Measurements from ENCODE around the gene MRPS27.
"Not testable (repeated sequence)": the region's sequence is repeated elsewhere in the genome, so short reads cannot be mapped to it uniquely, and the experiment has no call there.

MRPS27 gene

DNA sequence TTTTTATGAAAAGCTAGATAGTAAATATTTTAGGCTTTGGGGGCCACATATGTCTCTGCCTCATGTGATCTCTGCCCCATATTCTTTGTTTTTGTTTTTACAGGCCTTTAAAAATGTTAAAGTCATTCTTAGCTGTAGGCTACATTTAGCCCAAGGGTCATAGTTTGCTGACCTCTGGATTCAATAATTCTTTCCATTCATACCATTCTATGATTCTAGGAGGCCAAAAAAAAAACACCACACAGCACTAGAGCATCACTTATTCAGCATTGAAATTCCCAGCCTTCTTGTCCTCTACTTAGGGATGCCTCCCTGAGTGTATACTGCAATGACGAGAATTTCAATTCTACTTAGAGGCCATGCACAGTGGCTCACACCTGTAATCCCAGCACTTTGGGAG lies 17.1 kb upstream of the MRPS27 start:
- TF ChIP-seq, protein P1, sequence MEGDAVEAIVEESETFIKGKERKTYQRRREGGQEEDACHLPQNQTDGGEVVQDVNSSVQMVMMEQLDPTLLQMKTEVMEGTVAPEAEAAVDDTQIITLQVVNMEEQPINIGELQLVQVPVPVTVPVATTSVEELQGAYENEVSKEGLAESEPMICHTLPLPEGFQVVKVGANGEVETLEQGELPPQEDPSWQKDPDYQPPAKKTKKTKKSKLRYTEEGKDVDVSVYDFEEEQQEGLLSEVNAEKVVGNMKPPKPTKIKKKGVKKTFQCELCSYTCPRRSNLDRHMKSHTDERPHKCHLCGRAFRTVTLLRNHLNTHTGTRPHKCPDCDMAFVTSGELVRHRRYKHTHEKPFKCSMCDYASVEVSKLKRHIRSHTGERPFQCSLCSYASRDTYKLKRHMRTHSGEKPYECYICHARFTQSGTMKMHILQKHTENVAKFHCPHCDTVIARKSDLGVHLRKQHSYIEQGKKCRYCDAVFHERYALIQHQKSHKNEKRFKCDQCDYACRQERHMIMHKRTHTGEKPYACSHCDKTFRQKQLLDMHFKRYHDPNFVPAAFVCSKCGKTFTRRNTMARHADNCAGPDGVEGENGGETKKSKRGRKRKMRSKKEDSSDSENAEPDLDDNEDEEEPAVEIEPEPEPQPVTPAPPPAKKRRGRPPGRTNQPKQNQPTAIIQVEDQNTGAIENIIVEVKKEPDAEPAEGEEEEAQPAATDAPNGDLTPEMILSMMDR (IDR thresholded peaks at IDR 0.05; ENCODE audit: borderline replicate concordance, control extremely low read depth, extremely low read depth, insufficient read depth, missing control alignments) = no peak
- DNase-seq (ENCODE audit: low spot score) = no peak
- in situ Hi-C loops (cut with MboI; ENCODE audit: low sequenced_read_pairs, unreplicated experiment) = no loop called here

DNA sequence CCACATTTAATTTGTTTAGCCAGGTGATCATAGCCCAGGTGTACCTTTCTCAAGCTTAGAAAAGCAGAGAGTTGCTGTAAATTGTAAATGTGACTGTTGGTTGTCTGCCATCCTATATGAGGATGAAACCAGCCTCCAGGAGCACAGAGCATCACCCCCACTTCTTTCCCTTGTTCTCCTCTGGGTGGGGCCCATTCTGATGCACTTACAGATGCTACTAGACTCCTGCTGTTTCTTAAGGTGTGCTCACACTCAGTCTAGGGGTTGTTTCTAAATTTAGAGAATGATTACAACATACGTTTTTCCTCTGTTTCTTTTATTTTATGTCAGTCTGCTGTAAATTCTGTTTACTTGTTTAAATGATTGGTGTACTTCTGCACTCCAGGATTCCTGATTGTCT lies 10.7 kb upstream of the MRPS27 start:
- in situ Hi-C loops (cut with MboI; ENCODE audit: low sequenced_read_pairs, unreplicated experiment) = no loop called here
- TF ChIP-seq, protein P1 (IDR thresholded peaks at IDR 0.05; ENCODE audit: borderline replicate concordance, control extremely low read depth, extremely low read depth, insufficient read depth, missing control alignments) = no peak
- no peak for DNase-seq (ENCODE audit: low spot score)

DNA sequence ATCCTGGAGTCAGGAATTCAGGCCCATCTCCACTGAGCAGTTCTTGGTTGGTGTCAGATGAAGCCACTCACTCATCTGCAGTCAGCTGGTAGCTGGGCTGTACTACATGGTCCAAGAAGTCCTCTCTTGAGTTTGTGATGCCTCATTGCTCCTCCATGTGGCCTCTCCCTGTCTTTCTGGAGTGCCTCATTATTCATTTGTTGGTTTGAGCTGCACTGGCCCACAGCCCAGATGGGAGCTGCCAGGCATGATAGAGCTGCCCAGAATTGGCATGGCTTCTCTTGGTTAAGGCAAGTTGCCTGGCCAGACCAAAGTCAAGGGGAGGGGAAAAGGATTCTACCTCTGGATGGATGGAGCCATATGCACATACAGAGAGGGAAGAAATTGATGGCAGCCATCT lies 8.1 kb upstream of the MRPS27 start:
- TF ChIP-seq, protein P1 (IDR thresholded peaks at IDR 0.05; ENCODE audit: borderline replicate concordance, control extremely low read depth, extremely low read depth, insufficient read depth, missing control alignments) = no peak
- no peak for DNase-seq (ENCODE audit: low spot score)
- in situ Hi-C loops (cut with MboI; ENCODE audit: low sequenced_read_pairs, unreplicated experiment) = no loop called here

DNA sequence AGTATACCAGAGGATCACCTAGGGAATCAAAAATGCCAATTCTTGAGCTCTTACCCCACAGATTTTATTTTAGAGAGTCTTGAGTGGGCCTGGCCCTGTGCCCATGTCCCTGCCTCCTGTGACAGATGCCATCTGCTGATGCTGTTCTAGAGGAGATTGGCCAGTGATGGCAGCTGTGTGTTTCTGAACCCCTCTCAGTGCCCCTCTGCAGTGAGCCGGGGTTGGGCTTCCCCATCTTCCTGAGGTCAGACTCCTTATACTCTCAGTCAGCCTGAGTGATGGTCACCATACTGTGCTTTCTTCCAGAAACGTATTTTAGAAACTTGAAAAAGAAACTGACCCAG lies 6.2 kb upstream of the MRPS27 start:
- in situ Hi-C loops (cut with MboI; ENCODE audit: low sequenced_read_pairs, unreplicated experiment) = no loop called here
- TF ChIP-seq, protein P1 (IDR thresholded peaks at IDR 0.05; ENCODE audit: borderline replicate concordance, control extremely low read depth, extremely low read depth, insufficient read depth, missing control alignments) = no peak
- DNase-seq (ENCODE audit: low spot score) = no peak

DNA sequence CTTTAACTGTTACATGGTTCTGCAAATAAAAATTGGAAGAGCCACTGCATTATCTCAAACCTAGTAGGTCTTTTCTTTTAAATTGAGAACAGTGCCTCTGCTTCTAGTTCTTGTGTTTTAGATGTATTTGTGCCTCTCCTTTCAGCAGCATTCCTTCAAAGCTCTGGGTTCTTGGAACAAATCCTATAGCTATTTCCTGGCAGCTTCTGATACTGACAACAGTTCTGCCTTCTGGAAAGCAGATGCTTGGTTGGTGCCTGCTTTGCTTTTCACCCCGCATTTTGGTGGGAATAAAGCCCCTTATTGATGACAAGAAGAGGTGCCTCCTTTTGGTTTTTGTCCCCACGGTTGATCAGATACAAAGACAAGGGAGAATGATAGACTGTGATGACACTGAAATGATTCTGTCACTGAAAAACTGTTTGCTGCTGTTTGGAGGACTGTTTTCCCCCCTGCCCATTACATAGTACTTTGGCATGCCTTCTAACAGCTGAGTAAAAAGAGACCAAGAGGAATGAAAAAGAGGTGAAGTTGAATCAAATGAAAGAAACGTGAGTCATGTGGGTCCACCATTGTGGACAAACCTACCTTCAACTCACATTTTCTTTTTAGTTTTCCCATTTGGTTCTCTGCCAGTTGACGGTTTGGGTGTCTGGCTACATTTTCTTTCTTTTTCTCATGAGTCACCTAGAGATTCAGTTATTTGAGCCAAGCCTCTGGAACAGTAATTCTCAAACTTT lies 5.7 kb upstream of the MRPS27 start:
- in situ Hi-C loops (cut with MboI; ENCODE audit: low sequenced_read_pairs, unreplicated experiment) = no loop called here
- TF ChIP-seq, protein P1 (IDR thresholded peaks at IDR 0.05; ENCODE audit: borderline replicate concordance, control extremely low read depth, extremely low read depth, insufficient read depth, missing control alignments) = no peak
- DNase-seq (ENCODE audit: low spot score) = no peak

DNA sequence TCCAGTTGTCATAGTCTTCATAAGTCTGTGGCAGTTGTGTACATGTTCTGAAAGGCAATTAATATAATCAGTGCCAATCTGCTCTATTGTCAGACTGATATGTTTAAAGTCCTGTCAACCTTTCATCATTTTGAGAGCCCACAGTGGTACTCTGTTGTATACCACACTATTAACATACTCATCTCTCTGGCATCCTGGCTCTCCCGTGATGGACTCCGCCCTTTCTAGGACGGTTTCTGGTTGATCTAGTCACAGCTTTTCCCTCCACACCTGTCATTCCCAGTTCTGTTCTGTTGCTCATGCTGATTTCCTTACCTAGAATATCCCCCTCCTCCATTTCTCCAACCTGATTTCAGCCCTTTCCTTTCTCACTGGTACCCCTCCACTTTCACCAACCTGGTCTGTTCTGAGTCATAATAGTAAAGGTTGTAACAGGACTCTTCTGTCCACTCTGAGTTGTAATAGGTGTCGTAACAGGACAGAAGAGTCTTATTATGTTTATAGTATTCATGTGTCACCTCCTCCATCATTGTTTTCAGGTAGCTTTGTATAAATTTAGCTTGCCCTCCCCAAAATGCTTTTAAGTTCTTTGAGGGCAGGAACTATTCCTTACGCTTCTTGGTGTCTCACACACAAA lies 4.3 kb upstream of the MRPS27 start:
- TF ChIP-seq, protein P1 (IDR thresholded peaks at IDR 0.05; ENCODE audit: borderline replicate concordance, control extremely low read depth, extremely low read depth, insufficient read depth, missing control alignments) = no peak
- in situ Hi-C loops (cut with MboI; ENCODE audit: low sequenced_read_pairs, unreplicated experiment) = loop anchor here (25.0 kb wide), 1 partner anchor 537 kb away; no protein-coding TSS in a partner anchor
- no peak for DNase-seq (ENCODE audit: low spot score)

DNA sequence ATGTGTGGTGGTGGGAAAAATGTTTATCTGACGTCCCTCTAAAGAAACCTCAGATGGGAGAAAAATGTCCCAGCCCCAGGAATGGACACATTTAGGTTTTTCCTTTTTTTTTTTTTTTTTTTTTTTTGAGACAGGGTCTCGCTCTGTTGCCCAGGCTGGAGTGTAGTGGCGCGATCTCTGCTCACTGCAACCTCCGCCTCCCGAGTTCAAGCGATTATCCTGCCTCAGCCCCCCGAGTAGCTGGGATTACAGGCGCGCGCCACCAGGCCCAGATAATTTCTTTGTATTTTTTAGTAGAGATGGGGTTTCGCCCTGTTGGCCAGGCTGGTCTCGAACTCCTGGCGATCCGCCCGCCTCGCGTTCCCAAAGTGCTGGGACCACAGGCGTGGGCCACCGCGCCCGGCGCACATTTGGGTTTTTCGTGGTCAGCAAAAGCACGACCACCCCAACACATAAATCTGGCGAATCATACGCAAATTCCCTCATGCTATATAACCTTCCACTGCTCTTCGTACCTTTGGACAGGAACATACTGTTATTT lies 535 bp downstream of the MRPS27 start:
- not testable (repeated sequence) for DNase-seq (ENCODE audit: low spot score)
- in situ Hi-C loops (cut with MboI; ENCODE audit: low sequenced_read_pairs, unreplicated experiment) = loop anchor here (25.0 kb wide), 1 partner anchor 532 kb away; no protein-coding TSS in a partner anchor

Data from GM13976 (cell line).